Endometrial microvascular endothelial cells (primary cell): Measurements from ENCODE around the gene KLHL29. TPM values are rescaled to one million over a fixed set of nuclear protein-coding genes. Genes with fewer than 3 reads are reported as not detected.

Source experiments
- in situ Hi-C: cut with HindIII; loops from 2 replicates; pipeline ENCODE4 v1.10.0; 2017; ENCODE audit warnings: low sequenced_read_pairs, low pct_unique_long_range_greater_than_20kb; ENCODE audit errors: inconsistent ontology term
- total RNA-seq: library from RNA; depleted of rRNA; stranded (reverse); fragments of >200 nt; gene quantifications from one replicate; pipeline ENCODE4 v1.2.3, GENCODE V29; 2015; ENCODE audit errors: inconsistent ontology term

Gene KLHL29
- total RNA-seq, 1 donor from 2014 or later: 4.0 TPM

DNA sequence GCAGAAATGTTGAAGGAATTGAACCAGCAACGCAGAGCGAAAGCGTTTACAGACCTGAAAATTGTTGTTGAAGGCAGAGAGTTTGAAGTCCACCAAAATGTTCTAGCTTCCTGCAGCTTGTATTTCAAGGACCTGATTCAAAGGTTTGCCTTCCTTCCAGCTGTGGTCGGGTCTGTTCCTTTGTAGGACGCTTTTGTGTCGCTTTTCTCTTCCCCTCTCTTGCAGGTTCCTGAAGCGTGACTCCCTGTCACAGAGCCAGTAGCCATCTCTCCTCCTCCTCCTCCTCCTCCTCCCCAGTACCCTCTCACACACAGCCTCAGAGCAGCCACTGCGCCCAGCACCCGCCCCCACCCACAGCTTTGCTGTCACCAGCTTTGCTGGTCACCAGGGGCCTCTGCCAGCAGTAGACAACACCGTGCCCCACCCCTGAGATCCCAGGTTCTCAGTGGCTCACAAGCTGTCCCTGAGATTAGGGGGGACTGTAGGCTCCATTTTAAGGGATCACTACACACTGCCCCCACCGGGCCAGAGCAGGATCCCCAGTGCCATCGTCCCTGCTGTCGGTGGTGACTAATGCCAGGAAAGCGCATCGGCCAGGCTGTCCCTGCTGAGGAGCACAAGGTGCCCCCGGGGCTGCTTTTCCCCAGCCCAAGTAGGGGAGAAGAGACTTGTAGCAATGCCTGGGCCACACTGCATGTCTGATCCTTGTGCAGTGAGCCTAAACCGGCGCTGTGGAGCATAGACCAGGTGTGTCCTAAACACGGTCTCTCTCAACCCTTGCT is 299.6 kb downstream of the KLHL29 start:
- in situ Hi-C loops: no loop called here

DNA sequence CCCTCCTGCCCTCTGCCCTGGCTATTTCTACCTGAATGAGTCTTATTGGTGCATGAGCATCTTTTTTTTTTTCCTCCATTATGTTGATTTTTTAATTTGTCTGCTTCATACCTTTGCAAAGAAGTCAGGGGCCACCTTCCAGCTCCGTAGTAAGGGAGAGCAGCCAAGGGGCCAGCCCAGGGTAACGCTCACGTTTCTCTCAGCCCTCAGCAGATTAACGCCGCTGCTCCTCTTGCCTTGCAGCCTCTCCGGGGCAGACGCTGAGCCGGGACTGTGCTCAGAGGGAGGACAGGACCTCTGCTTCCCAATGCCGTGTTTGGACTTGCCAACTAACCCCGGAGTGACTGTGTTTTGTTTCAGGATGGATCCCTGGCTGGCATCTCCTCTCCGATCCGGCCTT is 300.2 kb downstream of the KLHL29 start:
- in situ Hi-C loops: no loop called here

DNA sequence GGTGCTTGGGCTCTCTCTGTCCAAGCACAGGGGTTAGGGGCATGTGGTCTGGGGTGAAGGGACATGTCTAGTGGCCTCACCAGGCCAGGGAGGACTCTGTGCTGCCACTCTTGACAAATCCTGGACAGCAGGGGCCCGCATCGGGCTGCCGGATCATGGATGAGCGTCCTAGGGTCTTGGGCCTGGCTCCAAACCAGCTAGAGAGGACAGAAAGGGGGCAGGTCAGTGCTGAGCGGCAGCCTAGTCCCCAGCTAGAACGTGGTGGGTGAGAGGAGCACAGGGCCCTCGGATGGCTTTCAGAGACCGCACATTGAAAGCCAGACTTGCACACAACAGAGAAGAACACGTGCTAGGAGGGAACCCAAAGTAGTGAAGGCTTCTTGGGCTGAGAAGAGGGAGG is 300.7 kb downstream of the KLHL29 start:
- in situ Hi-C loops: no loop called here

DNA sequence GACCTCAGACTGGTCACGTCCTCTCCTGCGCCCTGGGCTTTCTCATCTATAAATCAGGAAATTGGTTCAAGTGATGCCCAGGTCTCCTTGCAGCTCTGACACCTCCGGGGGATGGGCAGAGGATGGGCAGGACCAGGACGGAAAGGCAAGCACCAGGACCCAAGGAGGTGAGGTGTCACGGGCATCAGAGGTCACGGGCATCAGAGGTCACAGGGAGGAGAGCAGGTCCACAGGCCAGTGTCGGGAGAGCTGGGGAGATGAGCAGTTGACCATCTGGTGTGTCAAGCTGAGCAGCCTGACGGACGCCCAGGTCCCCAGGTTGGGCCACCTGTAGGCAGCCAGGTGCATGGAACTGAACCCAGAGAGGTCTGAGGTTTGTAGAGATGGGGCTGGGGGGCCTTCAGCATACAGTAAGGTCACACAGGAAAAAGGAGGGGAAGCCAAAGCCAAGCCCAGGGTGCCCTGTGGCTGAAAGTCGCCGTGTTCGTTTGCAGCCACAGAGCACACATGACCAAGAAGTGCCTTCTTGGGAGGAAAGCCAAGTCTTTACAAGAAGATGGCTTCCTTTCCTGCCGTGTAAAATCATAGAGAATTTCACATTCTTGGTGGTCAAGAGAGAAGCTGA is 301.5 kb downstream of the KLHL29 start:
- in situ Hi-C loops: no loop called here

DNA sequence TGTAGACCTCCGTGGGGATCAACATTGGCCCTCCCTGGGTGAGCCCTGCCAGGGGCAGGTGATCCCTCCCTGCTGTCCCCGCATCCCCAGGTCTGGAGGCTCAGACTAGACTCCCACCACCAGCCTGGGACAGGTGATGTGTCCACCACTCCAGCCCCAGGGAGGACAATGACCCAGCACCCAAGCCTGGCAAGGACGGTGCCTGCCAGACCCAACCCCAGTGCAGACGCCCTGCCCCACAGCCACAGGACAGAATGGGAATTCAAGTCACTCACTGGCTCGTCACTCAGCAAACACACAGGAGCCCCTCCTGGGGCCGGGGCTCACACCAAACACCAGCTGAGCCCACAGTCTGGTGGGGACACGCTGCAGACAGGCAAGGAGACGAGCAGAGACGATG is 302.2 kb downstream of the KLHL29 start:
- in situ Hi-C loops: no loop called here

DNA sequence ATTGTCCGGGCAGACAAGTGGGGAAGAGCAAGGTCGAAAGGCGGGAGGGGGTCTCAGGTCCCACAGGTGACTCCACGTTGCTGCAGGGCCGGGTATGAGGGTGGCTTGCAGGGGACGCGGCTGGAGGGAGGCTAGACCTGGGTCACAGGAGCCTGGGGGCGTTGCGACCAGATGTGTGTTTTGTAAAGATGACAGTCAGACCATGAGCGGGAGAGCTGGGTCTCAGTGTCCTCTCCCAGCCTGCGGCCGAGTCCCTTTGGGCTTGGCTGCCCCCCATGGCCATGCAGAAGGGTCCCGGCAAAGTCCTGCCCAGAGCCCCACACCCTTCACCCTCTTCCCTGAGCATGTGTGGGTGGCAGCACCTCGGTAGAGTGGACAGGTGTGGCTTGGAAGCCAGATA is 302.7 kb downstream of the KLHL29 start:
- in situ Hi-C loops: no loop called here

DNA sequence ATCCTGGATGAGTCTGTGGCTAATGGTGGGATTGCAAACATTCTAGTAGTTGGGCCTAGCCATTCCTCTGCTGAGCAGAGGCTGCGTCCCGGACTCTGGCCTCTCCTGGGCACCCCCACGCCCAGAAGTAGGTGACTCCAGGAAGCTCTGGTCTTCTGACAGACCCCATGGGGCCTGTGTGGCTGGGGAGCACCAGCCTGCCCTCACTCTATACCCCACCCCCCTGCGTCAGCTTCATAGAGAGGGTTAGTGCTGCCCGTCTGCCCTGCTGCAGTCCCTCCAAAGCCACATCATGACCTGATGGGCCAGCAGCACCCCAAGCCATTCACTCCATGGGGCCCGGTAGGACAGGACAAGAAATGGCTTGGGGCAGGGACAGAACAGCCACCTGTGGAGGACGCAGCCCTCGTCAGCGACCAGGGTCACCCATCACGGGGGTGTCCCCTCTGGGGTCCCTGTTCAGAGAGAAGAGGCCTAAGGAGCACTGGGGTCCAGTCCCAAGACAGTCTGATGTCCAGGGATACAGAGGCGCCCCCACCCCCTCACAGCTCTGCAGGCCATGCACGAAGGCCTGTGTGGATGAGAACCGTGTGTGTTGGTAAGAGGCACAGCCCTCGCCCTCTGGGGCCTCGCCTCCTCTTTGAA is 303.6 kb downstream of the KLHL29 start:
- in situ Hi-C loops: no loop called here

DNA sequence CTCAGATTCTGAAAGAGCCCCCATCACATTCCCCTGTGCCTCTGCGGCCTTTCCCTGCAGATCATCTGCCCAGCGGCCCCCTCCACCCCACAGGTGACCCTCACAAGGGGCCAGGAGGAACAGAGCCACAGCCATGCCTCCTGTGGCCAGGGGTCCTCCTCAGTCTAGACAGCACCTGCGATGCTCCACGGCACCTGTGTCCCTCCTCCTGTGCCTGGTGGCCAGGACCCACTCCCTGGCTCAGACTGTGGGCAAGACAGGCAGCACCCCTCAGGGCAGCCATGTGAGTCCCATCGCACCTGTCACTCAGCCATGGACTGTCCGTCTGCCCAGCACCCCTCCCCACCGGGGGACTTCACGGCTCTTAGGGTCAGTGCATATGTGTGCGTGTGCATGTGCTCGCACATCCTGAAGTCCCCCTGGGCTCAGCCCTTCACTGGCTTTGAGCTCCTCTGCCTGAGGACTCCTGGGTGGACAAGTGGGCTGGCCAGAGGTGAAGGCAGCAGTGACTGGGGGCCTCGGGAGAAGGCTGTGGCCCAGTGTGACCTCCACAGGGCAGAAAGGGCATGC is 304.2 kb downstream of the KLHL29 start:
- in situ Hi-C loops: no loop called here

DNA sequence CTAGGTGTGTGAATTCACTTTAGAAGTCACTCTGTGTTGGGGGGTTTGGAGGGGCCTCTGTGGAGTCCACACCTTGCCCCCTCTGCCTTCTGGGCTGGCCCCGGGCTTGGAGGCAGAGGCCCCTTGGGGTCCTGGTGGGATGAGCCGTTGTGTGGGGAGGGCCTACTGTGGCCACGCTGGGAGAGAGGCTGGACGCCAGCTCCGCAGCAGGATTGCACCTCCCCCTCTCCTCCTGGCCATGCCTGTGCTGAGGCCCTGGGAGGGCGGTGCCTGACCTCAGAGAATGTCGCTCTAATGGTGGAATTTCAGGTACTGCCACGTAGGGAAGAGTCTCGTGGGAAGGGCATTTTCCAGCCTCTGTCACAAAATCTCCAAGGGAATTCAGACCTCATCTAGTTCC is 304.9 kb downstream of the KLHL29 start:
- in situ Hi-C loops: no loop called here

DNA sequence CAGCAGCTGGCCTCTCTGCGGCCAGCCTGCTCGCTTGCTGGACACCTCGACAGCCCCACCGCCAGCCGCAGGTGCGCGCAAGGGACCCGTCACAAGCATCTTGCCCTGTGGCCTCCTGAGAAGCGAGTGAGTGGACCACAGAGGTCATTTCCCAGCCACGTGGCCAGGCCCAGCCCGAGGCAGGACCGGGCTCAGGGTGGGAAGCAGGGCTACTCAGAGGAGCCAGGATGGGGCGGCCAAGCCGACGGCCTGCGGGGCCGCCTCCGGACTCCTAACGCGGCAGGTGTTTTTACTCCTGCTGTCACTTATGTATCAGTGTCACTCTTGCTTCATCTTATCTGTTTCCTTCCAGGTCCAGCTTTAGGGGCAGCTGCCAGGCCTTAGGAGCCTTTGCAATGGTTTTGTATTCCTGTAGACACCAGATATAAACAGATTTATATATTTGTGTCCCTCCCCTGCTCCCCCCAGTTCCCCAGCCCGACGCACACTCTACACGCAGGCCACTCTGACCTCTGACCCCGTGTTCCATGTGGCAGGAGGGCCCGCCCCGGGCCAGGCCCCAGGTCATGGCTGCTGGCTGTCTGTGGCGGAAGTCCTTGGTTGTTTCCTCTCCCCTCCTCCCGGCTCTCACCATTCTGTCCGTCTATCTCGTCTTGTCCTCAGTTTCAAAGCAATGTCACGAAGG is 305.6 kb downstream of the KLHL29 start:
- in situ Hi-C loops: no loop called here

DNA sequence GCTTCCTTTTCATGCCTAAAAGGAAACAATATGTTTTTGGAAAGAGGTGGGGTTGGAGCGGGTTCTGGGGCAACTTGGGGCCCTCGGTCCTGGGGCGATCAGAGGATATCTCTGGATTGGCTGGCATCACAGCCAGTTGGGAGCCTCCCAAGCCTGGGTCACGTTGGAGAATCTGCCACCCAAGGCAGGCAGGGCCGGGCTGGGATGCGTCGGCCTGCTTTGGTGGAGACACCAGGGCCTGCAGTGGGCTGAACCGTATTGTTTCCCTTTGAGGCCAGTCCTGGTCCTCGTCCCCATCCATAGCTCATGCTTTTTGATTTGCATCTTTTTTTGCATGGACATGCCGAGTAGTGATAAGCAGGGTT is 306.1 kb downstream of the KLHL29 start:
- in situ Hi-C loops: no loop called here

DNA sequence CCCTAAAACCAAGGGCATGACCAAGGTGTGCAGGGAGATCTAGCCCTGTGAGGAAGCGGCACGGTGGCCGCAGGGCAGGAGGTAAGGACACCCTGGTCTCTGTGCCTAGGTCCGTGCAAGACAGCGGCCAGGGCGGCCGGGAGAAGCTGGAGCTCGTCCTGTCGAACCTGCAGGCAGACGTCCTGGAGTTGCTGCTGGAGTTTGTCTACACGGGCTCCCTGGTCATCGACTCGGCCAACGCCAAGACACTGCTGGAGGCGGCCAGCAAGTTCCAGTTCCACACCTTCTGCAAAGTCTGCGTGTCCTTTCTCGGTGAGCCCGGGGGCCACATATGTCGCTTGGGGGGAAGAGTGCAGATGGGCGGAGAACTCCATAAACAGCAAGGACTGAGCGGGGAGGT is 306.6 kb downstream of the KLHL29 start:
- in situ Hi-C loops: no loop called here

DNA sequence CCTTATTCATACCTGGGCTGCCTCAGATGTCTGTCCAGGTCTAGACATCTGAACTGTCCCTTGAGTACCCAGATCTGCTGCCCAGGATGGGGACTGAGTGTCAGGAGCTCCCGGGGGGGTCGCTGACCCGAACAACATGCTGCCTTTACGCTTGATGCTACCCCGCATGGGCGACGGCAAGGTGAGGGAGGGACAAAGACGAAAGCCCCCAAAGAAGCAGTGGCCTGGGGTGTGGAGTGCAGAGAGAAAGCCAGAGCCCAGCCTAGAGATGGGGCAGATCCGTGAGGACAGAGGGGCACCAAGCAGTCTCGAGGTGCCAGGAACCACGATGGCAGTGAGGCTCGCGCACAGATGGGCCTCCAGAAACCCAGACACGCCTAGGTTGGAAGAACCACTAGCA is 307.3 kb downstream of the KLHL29 start:
- in situ Hi-C loops: no loop called here

DNA sequence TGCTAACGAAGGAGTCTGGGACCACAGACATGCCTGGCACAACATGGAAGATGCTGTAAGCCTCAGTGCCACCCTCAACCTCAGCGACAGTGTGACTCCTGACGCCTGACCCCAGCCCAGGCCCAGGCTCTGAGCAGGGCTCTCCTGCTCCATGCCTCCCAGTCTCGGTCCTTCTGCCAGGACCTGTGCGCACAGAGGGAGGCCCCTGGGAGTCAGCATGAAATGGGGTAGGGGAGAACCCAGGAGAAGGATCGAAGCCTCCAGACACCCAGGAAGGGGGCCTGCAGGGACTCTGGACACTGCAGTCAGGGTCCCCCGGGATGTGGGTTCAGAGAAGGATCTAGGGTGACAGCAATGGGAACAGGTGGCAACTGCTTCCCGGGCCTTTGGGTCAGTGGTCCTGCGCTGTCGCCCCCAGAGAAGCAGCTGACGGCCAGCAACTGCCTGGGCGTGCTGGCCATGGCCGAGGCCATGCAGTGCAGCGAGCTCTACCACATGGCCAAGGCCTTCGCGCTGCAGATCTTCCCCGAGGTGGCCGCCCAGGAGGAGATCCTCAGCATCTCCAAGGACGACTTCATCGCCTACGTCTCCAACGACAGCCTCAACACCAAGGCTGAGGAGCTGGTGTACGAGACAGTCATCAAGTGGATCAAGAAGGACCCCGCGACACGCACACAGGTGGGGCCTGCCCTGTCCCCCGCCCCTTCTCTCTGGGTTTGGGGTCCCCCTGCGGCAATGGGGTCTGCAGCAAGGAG is 308.0 kb downstream of the KLHL29 start:
- in situ Hi-C loops: no loop called here

DNA sequence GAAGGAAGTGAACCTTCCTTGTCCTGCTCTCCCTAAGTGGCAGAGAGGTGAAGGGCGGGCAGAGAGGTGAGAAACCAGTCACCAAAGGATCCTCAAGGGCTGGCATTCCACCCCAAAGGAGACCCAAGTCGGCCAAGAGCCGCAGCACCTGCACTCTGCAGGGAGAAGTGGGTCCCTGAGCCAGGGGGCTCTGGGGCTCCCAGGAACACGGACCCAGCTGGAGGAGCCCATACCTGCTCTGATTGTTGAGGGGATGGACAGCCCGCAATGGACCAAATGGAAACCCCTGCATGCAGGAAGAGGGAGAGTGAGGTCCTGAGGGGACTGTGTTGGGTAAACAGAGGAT is 308.6 kb downstream of the KLHL29 start:
- in situ Hi-C loops: no loop called here

DNA sequence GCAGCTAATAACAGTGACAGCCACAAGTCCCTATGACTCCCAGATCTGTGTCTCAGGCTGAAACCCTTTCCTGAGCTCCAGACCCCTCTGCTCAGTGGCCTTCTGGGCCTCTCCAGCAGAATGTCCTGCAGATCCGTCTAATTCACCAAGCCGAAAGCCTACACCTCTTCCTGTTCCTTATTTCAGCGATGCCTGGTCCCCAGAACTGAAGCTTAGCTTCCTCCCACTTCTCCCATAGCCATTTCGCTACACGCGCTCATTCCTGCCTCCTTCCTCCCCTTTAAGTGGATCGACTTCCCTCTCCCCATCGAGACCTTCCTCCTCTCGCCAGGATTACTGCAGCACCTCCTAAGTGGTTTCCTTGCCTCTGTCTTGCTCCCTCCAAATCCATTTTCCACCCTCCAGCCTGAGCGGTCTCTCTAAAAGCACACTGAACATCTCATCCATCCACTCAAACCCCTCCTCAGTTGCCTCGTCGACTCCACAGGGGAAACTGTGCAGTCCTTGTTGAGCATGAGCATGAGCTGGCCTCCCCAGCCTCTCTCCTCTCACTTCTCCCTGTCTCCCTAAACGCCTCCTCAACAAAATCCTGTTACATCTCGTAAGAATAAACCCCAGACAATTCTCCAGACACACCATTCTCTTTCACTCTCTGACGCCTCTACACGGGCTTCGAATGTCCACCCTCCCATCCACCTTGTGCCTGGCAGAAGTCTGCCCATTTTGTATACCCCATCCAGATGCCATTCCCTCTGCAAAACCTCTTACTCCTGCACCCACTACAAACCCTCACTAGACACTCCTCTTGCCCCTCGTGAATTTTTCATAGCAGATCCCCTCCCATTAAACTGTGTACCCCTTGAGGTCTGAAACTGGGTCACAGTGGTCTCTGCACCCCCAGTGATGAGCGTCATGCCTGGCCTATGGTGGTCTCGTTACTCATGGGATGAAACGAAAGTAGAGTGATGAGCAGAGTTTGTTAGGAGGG is 309.4 kb downstream of the KLHL29 start:
- in situ Hi-C loops: no loop called here

DNA sequence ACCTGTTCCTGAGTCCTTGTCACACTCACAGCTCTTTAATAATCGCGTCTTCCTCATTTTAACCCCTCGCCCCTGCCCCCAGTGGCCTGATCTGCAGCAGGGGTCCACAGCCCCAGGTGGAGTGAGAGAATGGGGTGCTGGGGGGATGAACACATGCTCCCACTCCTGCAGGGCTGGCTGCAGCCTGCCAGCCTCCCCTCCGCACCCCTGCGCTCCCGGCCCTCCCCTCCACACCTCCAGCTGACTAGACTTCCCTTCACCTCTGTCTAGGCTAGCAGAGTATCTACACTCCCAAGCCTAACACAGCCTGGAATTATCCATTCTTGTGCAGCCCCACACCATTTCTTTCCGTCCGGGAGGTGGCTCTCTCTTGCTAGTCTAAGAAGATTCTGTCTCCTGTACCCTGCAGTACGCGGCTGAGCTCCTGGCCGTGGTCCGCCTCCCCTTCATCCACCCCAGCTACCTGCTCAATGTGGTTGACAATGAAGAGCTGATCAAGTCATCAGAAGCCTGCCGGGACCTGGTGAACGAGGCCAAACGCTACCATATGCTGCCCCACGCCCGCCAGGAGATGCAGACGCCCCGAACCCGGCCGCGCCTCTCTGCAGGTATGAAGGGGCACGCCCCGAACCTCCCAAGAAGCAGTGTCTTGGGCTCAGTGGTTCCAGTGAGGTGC is 310.4 kb downstream of the KLHL29 start:
- in situ Hi-C loops: no loop called here
